Cardiac muscle cell (in vitro differentiated cells and primary cell): Measurements from ENCODE around the gene CTXND2. TPM values are rescaled to one million over a fixed set of nuclear protein-coding genes. Genes with fewer than 3 reads are reported as not detected.
"Not testable (repeated sequence)": the region's sequence is repeated elsewhere in the genome, so short reads cannot be mapped to it uniquely, and the experiment has no call there.

ENCODE experiments used
- DNase-seq, 2 donors: peaks; one replicate each; pipeline versions ENCODE4 v3.0.0 to v3.0.0-alpha.2; 2010 to 2017; ENCODE audit warnings: low read depth in 1 of 2, low spot score in 1 of 2
- H3K27ac ChIP-seq: fragments of 200-600 bp; sonication (generic); 2 replicates; pipeline ENCODE4 v1.5.1; 2016
- H3K27me3 ChIP-seq: fragments of 200-600 bp; sonication (generic); 2 replicates; pipeline ENCODE4 v1.6.0; 2016; ENCODE audit warnings: control low read depth
- H3K36me3 ChIP-seq: fragments of 200-600 bp; sonication (generic); 2 replicates; pipeline ENCODE4 v1.5.1; 2016; ENCODE audit warnings: control low read depth
- H3K4me1 ChIP-seq: fragments of 200-600 bp; sonication (generic); 2 replicates; pipeline ENCODE4 v1.8.1; 2017; ENCODE audit warnings: low read depth, mild to moderate bottlenecking, mixed run types
- H3K4me3 ChIP-seq: fragments of 200-600 bp; sonication (generic); 2 replicates; pipeline ENCODE4 v1.5.1; 2016; ENCODE audit warnings: mild to moderate bottlenecking
- H3K9me3 ChIP-seq: fragments of 200-600 bp; sonication (generic); 2 replicates; pipeline ENCODE4 v1.5.1; 2017; ENCODE audit warnings: low read depth, mild to moderate bottlenecking, control low read depth
- polyA plus RNA-seq: library from polyadenylated mRNA; unstranded; fragments of >200 nt; fragmentation: Nextera tagmentation; extraction: Ambion mirVana; gene quantifications from 2 replicates; pipeline ENCODE4 v1.2.1, GENCODE V29; 2016
- total RNA-seq: library from RNA; depleted of rRNA; stranded (reverse); fragments of >200 nt; gene quantifications from 2 replicates; pipeline ENCODE4 v1.2.3, GENCODE V29; 2016
- TF ChIP-seq, protein P1 (sequence below): IDR thresholded peaks from 2 replicates; pipeline ENCODE4 v1.5.1; 2012; ENCODE audit warnings: low read depth, mild to moderate bottlenecking, low read length

CTXND2 gene
- total and polyA plus RNA-seq, 2 experiments from 2014 or later, result not detected

DNA sequence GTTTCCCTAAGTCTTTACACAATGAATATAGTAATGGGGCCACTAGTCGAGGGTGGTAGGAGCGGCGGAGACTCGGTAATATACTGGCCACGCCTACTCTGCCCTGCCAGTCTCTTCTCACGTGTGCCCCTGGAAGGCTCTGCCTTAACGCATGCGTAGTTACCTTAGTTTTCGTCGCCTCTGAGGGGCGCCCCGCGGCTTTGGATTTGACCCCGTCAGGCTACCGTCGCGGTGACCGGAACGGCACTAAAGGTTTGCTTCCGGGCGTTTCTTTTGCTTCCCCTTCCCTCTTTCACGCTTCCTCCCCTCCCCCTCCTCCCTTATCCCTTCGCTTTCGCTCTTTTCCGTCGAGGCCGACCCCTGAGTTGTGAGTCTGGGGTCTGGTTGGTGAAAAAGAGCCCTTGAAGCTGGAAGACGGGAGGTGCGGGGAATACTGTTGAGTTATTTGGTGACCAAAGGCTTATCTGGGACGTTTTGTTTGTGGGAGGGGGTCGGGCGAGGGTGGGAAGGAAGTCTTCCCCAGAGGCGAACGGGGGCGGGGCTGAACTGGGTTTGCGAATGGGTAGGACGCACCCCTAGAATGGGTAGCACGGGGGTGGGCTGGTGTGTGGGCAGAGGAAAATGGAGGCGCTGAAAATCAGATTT, 39.3 kb downstream of the CTXND2 start, which contains the start of gene SETDB1:
TSS of gene SETDB1 (plus strand) at position 267 of the 645 bp plus-strand sequence. CDS start 1,352 bp downstream, outside the sequence.
- Histone ChIP-seq H3K4me1 (no peaks in the 10 kb centered on the region), H3K36me3 (peaks cover 20% of the 10 kb centered on the region), H3K9me3 (no peaks in the 10 kb centered on the region), H3K27ac (peak within 1 kb of the TSS; percentile 94), H3K27me3 (no peaks in the 10 kb centered on the region), H3K4me3 (peak within 1 kb of the TSS; percentile 74)
- DNase-seq, result peak; percentile 97 to 98
- TF ChIP-seq, protein P1, sequence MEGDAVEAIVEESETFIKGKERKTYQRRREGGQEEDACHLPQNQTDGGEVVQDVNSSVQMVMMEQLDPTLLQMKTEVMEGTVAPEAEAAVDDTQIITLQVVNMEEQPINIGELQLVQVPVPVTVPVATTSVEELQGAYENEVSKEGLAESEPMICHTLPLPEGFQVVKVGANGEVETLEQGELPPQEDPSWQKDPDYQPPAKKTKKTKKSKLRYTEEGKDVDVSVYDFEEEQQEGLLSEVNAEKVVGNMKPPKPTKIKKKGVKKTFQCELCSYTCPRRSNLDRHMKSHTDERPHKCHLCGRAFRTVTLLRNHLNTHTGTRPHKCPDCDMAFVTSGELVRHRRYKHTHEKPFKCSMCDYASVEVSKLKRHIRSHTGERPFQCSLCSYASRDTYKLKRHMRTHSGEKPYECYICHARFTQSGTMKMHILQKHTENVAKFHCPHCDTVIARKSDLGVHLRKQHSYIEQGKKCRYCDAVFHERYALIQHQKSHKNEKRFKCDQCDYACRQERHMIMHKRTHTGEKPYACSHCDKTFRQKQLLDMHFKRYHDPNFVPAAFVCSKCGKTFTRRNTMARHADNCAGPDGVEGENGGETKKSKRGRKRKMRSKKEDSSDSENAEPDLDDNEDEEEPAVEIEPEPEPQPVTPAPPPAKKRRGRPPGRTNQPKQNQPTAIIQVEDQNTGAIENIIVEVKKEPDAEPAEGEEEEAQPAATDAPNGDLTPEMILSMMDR, result no peak

DNA sequence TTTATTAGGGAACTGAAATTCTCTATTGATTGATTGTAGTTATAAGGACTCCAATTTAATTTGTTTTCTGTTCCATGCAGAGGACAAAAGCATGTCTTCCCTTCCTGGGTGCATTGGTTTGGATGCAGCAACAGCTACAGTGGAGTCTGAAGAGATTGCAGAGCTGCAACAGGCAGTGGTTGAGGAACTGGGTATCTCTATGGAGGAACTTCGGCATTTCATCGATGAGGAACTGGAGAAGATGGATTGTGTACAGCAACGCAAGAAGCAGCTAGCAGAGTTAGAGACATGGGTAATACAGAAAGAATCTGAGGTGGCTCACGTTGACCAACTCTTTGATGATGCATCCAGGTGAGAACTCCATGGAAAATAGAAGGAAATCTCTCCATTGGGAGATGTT, 40.7 kb downstream of the CTXND2 start:
- Histone ChIP-seq H3K36me3 (peaks cover 30% of the 10 kb centered on the region), H3K4me3 (no peak overlapping the region), H3K27ac (no peak overlapping the region), H3K4me1 (no peaks in the 10 kb centered on the region), H3K9me3 (no peaks in the 10 kb centered on the region), H3K27me3 (no peaks in the 10 kb centered on the region)
- no peak for DNase-seq
- TF ChIP-seq, protein P1, result no peak

DNA sequence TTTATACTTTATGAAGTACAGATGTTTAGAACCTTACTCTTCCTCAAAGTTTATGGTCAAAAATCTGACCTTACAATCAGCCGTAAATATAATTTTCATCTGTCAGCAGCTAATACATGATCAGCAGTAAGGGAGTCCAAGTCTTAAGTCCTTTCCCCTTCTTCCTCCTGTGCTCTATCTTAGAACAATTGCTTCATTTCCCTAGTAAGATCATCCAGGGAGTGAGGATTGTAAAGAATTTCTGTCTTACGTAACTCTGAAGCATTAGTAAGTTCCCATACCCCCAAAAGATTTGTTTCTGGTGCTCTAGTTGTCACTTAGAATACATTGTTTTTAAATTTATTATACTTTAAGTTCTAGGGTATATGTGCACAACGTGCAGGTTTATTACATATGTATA, 41.4 kb downstream of the CTXND2 start:
- TF ChIP-seq, protein P1, result no peak
- Histone ChIP-seq H3K4me3 (no peak overlapping the region), H3K9me3 (no peaks in the 10 kb centered on the region), H3K36me3 (peaks cover 33% of the 10 kb centered on the region), H3K27me3 (no peaks in the 10 kb centered on the region), H3K4me1 (no peaks in the 10 kb centered on the region), H3K27ac (no peak overlapping the region)
- DNase-seq, result peak in 1 of 2 donors; percentile 62

DNA sequence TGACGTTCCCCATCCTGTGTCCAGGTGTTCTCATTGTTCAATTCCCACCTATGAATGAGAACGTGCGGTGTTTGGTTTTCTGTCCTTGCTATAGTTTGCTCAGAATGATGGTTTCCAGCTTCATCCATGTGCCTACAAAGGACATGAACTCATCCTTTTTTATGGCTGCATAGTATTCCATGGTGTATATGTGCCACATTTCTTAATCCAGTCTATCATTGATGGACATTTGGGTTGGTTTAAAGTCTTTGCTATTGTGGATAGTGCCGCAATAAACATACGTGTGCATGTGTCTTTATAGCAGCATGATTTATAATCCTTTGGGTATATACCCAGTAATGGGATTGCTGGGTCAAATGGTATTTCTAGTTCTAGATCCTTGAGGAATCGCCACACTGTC, 41.8 kb downstream of the CTXND2 start:
- H3K36me3 ChIP-seq, result peaks cover 33% of the 10 kb centered on the region
- H3K9me3 ChIP-seq, H3K27ac ChIP-seq, H3K4me3 ChIP-seq, H3K27me3 ChIP-seq, DNase-seq, H3K4me1 ChIP-seq: not testable (repeated sequence)

DNA sequence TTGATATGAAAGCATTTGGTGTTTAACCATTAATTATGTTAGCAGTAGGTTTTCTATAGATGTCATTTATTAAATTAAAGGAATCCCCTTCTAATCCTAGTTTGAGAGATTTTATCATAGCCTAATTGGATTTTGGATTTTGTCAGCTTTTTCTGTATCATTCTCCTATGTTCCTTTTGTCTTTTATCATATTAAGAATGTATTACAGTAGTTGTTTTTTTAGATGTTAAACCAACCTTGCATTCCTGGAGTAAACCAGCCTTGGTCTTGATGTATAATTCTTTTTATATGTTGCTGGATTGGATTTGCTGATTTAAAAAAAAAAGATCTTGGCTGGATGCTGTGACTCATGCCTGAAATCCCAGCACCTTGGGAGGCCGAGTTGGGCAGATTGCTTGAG, 44.8 kb downstream of the CTXND2 start:
- TF ChIP-seq, protein P1, result no peak
- Histone ChIP-seq H3K4me1 (no peaks in the 10 kb centered on the region), H3K27ac (no peak overlapping the region), H3K4me3 (no peak overlapping the region), H3K36me3 (peaks cover 35% of the 10 kb centered on the region), H3K27me3 (no peaks in the 10 kb centered on the region), H3K9me3 (no peaks in the 10 kb centered on the region)
- DNase-seq, result peak in 1 of 2 donors; percentile 14

DNA sequence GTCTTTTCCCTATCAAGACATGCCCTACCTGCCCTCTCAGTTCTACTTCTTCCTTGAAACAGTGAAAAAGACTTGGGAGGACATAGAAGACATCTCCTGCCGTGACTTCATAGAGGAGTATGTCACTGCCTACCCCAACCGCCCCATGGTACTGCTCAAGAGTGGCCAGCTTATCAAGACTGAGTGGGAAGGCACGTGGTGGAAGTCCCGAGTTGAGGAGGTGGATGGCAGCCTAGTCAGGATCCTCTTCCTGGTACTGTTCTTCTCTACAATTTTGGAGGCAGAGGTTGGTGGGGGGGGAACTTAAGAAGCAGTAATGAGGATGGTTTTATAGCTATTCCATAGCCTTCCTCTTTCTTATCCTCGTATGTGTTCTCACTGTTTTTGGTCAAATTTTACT, 57.9 kb downstream of the CTXND2 start:
- H3K4me3 ChIP-seq, result no peak overlapping the region
- H3K9me3 ChIP-seq, result no peaks in the 10 kb centered on the region
- H3K27ac ChIP-seq, result no peak overlapping the region
- TF ChIP-seq, protein P1, result no peak
- peaks cover 74% of the 10 kb centered on the region for H3K36me3 ChIP-seq
- H3K27me3 ChIP-seq, result no peaks in the 10 kb centered on the region
- no peaks in the 10 kb centered on the region for H3K4me1 ChIP-seq
- DNase-seq, result no peak
